NCI-H1417 treated with DMSO at 0.1 percent for 48 hours (cell line): ENCODE data around the gene PVALEF.

Source experiments
- DNase-seq: peaks from one replicate; lab custom pipeline; 2025; lab: John Stamatoyannopoulos, UW

The PVALEF gene

GRCh38 chr17:81183316-81183715 lies 18.0 kb downstream of the PVALEF start:
- DNase-seq = no peak

GRCh38 chr17:81183807-81184206 lies 18.5 kb downstream of the PVALEF start:
- no peak for DNase-seq

- no peak for DNase-seq
These were observed 19.2 kb downstream of the PVALEF start for GRCh38 chr17:81184555-81184954.

GRCh38 chr17:81186203-81186602 lies 20.9 kb downstream of the PVALEF start:
- no peak for DNase-seq

- DNase-seq = no peak
These were observed 21.8 kb downstream of the PVALEF start for GRCh38 chr17:81187120-81187519.

- DNase-seq = no peak
These were observed 22.5 kb downstream of the PVALEF start for GRCh38 chr17:81187586-81188490.

GRCh38 chr17:81188491-81188840 lies 23.2 kb downstream of the PVALEF start:
- no peak for DNase-seq

GRCh38 chr17:81189016-81189415 lies 23.7 kb downstream of the PVALEF start:
- DNase-seq = no peak

GRCh38 chr17:81189670-81190530 lies 24.6 kb downstream of the PVALEF start:
- no peak for DNase-seq

GRCh38 chr17:81190591-81190990 lies 25.3 kb downstream of the PVALEF start:
- DNase-seq = no peak

- no peak for DNase-seq
These were observed 25.8 kb downstream of the PVALEF start for GRCh38 chr17:81191116-81191515.

- DNase-seq = no peak
These were observed 26.3 kb downstream of the PVALEF start for GRCh38 chr17:81191646-81192045.

GRCh38 chr17:81192386-81193050 lies 27.2 kb downstream of the PVALEF start:
- no peak for DNase-seq

- no peak for DNase-seq
These were observed 27.7 kb downstream of the PVALEF start for GRCh38 chr17:81193051-81193410.

- DNase-seq = no peak
These were observed 28.3 kb downstream of the PVALEF start for GRCh38 chr17:81193470-81194224.

GRCh38 chr17:81194225-81194760 lies 29.0 kb downstream of the PVALEF start:
- no peak for DNase-seq

GRCh38 chr17:81194941-81195901 lies 29.9 kb downstream of the PVALEF start:
- no peak for DNase-seq

- no peak for DNase-seq
These were observed 30.7 kb downstream of the PVALEF start for GRCh38 chr17:81195941-81196495.

- no peak for DNase-seq
These were observed 31.4 kb downstream of the PVALEF start for GRCh38 chr17:81196505-81197408.
